Astrocyte (in vitro differentiated cells and primary cell): ENCODE results near the gene ZFP3. TPM values are rescaled to one million over a fixed set of nuclear protein-coding genes. Genes with fewer than 3 reads are reported as not detected.

Source experiments
- DNase-seq: peaks from one replicate; pipeline ENCODE4 v3.0.0-alpha.2; 2010; ENCODE audit warnings: low read depth
- FAIRE-seq: peaks from 2 replicates; lab custom pipeline; 2011; peaks lifted over from hg19 to GRCh38; lab: Jason Lieb, UNC
- H2AFZ ChIP-seq: 2 replicates; pipeline ENCODE4 v1.6.0; 2012; ENCODE audit warnings: low read depth, low read length, inconsistent platforms
- H3K27ac ChIP-seq: 2 replicates; pipeline ENCODE4 v1.5.1; 2011; ENCODE audit warnings: low read depth, low read length, inconsistent platforms
- H3K27me3 ChIP-seq: 2 replicates; pipeline ENCODE4 v1.6.0; 2011; ENCODE audit warnings: low read length, inconsistent platforms; ENCODE audit not compliant: insufficient read depth
- H3K36me3 ChIP-seq: 2 replicates; pipeline ENCODE4 v1.5.1; 2011; ENCODE audit warnings: low read length, inconsistent platforms; ENCODE audit not compliant: insufficient read depth
- H3K4me1 ChIP-seq: 2 replicates; pipeline ENCODE4 v1.5.1; 2011; ENCODE audit warnings: low read length, inconsistent platforms; ENCODE audit not compliant: insufficient read depth
- H3K4me2 ChIP-seq: 2 replicates; pipeline ENCODE4 v1.6.0; 2012; ENCODE audit warnings: low read length, inconsistent platforms
- H3K4me3 ChIP-seq: 2 replicates; pipeline ENCODE4 v1.5.1; 2011; ENCODE audit warnings: low read depth, mild to moderate bottlenecking, low read length, inconsistent platforms; ENCODE audit not compliant: insufficient read depth
- H3K79me2 ChIP-seq: 2 replicates; pipeline ENCODE4 v1.6.0; 2012; ENCODE audit warnings: mild to moderate bottlenecking, low read length, inconsistent platforms; ENCODE audit not compliant: insufficient read depth
- H3K9ac ChIP-seq: 2 replicates; pipeline ENCODE4 v1.6.0; 2012; ENCODE audit warnings: mild to moderate bottlenecking, low read length, inconsistent platforms
- H3K9me3 ChIP-seq: 2 replicates; pipeline ENCODE4 v1.5.1; 2012; ENCODE audit warnings: low read depth, mild to moderate bottlenecking, low read length, inconsistent platforms; ENCODE audit not compliant: insufficient read depth
- H4K20me1 ChIP-seq: 2 replicates; pipeline ENCODE4 v1.6.0; 2012; ENCODE audit warnings: low read length, inconsistent platforms; ENCODE audit not compliant: insufficient read depth
- H3K27ac Mint-ChIP-seq: one replicate; pipeline ENCODE4 v1.8.0; 2021; ENCODE audit warnings: mild to moderate bottlenecking, mixed read lengths; ENCODE audit not compliant: unreplicated experiment
- H3K27me3 Mint-ChIP-seq: one replicate; pipeline ENCODE4 v1.8.0; 2021; ENCODE audit warnings: low read depth, mixed read lengths; ENCODE audit not compliant: unreplicated experiment
- H3K36me3 Mint-ChIP-seq: one replicate; pipeline ENCODE4 v1.8.0; 2021; ENCODE audit warnings: low read depth, mixed read lengths; ENCODE audit not compliant: unreplicated experiment
- H3K4me1 Mint-ChIP-seq: one replicate; pipeline ENCODE4 v1.8.0; 2021; ENCODE audit warnings: low read depth, mixed read lengths; ENCODE audit not compliant: unreplicated experiment
- H3K4me3 Mint-ChIP-seq: one replicate; pipeline ENCODE4 v1.8.0; 2021; ENCODE audit warnings: mild to moderate bottlenecking, moderate library complexity, mixed read lengths; ENCODE audit not compliant: unreplicated experiment
- H3K9me3 Mint-ChIP-seq: one replicate; pipeline ENCODE4 v1.8.0; 2021; ENCODE audit warnings: mild to moderate bottlenecking, mixed read lengths; ENCODE audit not compliant: unreplicated experiment
- EZH2 ChIP-seq: IDR thresholded peaks from 2 replicates; pipeline ENCODE4 v1.6.1; 2012; ENCODE audit warnings: mild to moderate bottlenecking, low read length, inconsistent platforms; ENCODE audit not compliant: insufficient read depth
- total RNA-seq: library from RNA; stranded (reverse); gene quantifications from 2 replicates; pipeline ENCODE4 v1.2.1, GENCODE V29; 2021
- TF ChIP-seq, protein P1 (sequence below): IDR thresholded peaks from 2 replicates; pipeline ENCODE4 v1.5.1; 2011; ENCODE audit warnings: low read depth, mild to moderate bottlenecking, inconsistent platforms, low read length, moderate library complexity; ENCODE audit not compliant: insufficient read depth

The ZFP3 gene
- total RNA-seq, 1 donor from 2014 or later: not detected

DNA sequence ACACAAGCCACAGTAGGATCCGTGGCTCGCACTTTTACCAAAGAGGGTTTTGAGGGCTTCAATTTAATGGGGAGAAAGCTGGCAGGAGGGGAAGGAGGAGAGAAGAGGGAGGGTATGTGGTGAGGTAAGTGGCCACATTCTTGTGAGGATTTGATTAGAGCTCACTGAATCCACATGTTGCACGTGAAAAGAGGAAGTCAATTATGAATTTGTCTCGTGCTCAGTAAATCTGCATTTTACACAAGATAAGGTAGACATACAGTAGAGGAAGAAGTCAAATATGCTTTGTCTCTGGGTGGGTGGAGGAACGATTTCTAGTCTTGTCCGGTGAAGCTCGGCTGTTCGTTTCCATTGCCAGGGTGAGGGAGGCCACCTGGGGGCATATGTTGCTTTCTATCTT, 32.5 kb downstream of the ZFP3 start:
- TF ChIP-seq, protein P1, sequence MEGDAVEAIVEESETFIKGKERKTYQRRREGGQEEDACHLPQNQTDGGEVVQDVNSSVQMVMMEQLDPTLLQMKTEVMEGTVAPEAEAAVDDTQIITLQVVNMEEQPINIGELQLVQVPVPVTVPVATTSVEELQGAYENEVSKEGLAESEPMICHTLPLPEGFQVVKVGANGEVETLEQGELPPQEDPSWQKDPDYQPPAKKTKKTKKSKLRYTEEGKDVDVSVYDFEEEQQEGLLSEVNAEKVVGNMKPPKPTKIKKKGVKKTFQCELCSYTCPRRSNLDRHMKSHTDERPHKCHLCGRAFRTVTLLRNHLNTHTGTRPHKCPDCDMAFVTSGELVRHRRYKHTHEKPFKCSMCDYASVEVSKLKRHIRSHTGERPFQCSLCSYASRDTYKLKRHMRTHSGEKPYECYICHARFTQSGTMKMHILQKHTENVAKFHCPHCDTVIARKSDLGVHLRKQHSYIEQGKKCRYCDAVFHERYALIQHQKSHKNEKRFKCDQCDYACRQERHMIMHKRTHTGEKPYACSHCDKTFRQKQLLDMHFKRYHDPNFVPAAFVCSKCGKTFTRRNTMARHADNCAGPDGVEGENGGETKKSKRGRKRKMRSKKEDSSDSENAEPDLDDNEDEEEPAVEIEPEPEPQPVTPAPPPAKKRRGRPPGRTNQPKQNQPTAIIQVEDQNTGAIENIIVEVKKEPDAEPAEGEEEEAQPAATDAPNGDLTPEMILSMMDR: no peak
- no peak for TF ChIP-seq EZH2
- Histone ChIP-seq H4K20me1 (no peaks in the 10 kb centered on the region), H3K9ac (peak overlapping the region; percentile 71), H2AFZ (peak overlapping the region; percentile 100), H3K4me2 (peak overlapping the region; percentile 94), H3K27ac (no peak overlapping the region), H3K4me1 (peaks cover 5% of the 10 kb centered on the region), H3K4me3 (peak overlapping the region; percentile 71), H3K79me2 (no peaks in the 10 kb centered on the region), H3K27me3 (peaks cover 5% of the 10 kb centered on the region), H3K9me3 (peaks cover 13% of the 10 kb centered on the region), H3K36me3 (peaks cover 8% of the 10 kb centered on the region)
- H3K4me1 Mint-ChIP-seq: no peaks in the 10 kb centered on the region
- DNase-seq: no peak
- FAIRE-seq: no peak
- H3K27ac Mint-ChIP-seq: no peak overlapping the region
- H3K4me3 Mint-ChIP-seq: peak overlapping the region; percentile 91
- H3K9me3 Mint-ChIP-seq: peaks cover 26% of the 10 kb centered on the region
- H3K27me3 Mint-ChIP-seq: peaks cover 1% of the 10 kb centered on the region
- H3K36me3 Mint-ChIP-seq: peaks cover 46% of the 10 kb centered on the region

DNA sequence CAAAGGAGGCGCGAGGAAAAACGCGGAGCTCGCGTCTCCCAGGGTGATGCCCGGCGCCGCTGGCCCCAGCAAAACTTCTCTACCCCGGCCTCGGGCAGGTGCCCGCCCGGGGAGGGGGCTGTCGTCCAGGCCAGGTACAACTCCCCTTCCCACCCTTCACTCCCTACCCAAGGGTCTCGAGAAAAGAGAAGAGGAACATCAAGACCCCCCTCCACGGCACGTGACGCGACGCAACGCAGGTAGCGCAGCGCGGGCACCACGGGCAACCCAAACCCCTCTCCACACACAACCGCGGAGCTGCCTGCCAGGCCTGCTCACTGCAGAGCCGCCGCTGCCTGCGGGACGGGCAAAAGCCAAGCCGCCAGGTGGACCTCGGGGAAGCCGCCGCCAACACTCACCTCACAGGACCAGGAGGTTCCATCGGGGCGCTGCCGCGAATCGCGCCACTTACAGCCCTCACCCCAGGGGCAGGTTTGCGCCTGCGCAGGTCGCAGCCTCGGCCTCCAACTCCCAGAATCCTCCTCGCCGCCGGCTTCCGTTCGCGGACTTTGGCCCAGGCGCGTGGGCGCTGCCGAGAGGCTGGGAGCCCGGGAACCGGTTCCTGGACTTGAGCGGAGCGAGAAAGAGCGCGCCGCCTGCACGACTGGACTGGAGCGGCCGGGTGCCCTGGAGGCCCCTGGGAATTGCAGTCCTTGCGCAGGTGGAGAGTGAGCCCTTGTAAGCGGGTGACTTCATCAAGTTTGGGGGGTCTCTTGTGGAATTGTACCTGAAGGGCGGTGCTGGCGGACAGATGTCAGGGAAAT, 33.3 kb downstream of the ZFP3 start, which contains the start of gene ZNF232:
Gene ZNF232, minus strand, starts transcription at position 477 of the 803 bp plus-strand sequence. Its CDS starts 56 bp downstream, at position 421.
- Mint-ChIP-seq H3K27ac (peak within 1 kb of the TSS; percentile 84), H3K36me3 (peaks cover 42% of the 10 kb centered on the region), H3K4me1 (no peaks in the 10 kb centered on the region), H3K9me3 (peaks cover 18% of the 10 kb centered on the region), H3K4me3 (peak within 1 kb of the TSS; percentile 91), H3K27me3 (peaks cover 5% of the 10 kb centered on the region)
- H3K79me2 ChIP-seq: no peaks in the 10 kb centered on the region
- no peak within 1 kb of the TSS for H3K27ac ChIP-seq
- H3K9me3 ChIP-seq: peaks cover 8% of the 10 kb centered on the region
- peak within 1 kb of the TSS; percentile 100 for H2AFZ ChIP-seq
- DNase-seq (peak; percentile 79), FAIRE-seq (no peak)
- H3K9ac ChIP-seq: peak within 1 kb of the TSS; percentile 71
- TF ChIP-seq, protein P1: no peak
- no peak for TF ChIP-seq EZH2
- peak within 1 kb of the TSS; percentile 71 for H3K4me3 ChIP-seq
- H3K4me2 ChIP-seq: peak within 1 kb of the TSS; percentile 94
- peaks cover 4% of the 10 kb centered on the region for H3K36me3 ChIP-seq
- peaks cover 5% of the 10 kb centered on the region for H3K4me1 ChIP-seq
- H4K20me1 ChIP-seq: no peaks in the 10 kb centered on the region
- peaks cover 13% of the 10 kb centered on the region for H3K27me3 ChIP-seq
